Suprapubic skin (tissue), 3 donors: ENCODE results near the gene PARP6.

Experiments
- POLR2A ChIP-seq, 2 donors: fragments of 450-650 bp; IDR thresholded peaks; one replicate each; pipeline ENCODE4 v1.6.1; 2017; ENCODE audit warnings: antibody characterized with exemption in 2 of 2, mild to moderate bottlenecking in 2 of 2, moderate library complexity in 2 of 2
- TF ChIP-seq, protein P1 (sequence below), 2 donors: fragments of 200-600 bp in 1 of 2; fragments of 450-650 bp in 1 of 2; sonication (generic) in 1 of 2; IDR thresholded peaks; one replicate each; pipeline ENCODE4 v1.5.1; 2016 to 2019; ENCODE audit warnings: antibody characterized with exemption in 2 of 2, mild to moderate bottlenecking in 1 of 2, moderate library complexity in 1 of 2

DNA sequence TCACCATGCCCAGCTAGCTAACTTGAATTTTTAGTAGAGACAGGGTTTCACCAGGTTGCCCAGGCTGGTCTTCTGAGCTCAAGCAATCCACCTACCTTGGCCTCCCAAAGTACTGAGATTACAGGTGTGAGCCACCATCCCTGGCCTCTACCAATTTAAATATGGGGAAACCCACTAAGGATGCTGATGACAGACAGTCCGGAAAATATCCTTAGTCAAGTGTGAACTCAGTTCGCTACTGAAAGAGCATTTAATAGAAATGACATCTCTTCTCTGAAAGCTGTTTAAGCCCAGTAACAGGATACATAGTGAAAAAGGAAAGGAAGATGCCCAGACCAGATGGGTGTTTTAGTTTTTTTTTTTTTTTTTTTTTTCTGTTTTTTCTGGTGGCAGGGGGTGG lies 67.1 kb downstream of the PARP6 start:
- TF ChIP-seq, protein P1, sequence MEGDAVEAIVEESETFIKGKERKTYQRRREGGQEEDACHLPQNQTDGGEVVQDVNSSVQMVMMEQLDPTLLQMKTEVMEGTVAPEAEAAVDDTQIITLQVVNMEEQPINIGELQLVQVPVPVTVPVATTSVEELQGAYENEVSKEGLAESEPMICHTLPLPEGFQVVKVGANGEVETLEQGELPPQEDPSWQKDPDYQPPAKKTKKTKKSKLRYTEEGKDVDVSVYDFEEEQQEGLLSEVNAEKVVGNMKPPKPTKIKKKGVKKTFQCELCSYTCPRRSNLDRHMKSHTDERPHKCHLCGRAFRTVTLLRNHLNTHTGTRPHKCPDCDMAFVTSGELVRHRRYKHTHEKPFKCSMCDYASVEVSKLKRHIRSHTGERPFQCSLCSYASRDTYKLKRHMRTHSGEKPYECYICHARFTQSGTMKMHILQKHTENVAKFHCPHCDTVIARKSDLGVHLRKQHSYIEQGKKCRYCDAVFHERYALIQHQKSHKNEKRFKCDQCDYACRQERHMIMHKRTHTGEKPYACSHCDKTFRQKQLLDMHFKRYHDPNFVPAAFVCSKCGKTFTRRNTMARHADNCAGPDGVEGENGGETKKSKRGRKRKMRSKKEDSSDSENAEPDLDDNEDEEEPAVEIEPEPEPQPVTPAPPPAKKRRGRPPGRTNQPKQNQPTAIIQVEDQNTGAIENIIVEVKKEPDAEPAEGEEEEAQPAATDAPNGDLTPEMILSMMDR (IDR thresholded peaks at IDR 0.05): no peak
- no peak for TF ChIP-seq POLR2A (IDR thresholded peaks at IDR 0.05)
